Fibroblast of skin of scalp (primary cell): ENCODE measurements around the gene UGT1A7. TPM values are rescaled to one million over a fixed set of nuclear protein-coding genes. Genes with fewer than 3 reads are reported as not detected.
"Not testable (repeated sequence)": the region's sequence is repeated elsewhere in the genome, so short reads cannot be mapped to it uniquely, and the experiment has no call there.

Source experiments
- DNase-seq: peaks from one replicate; pipeline ENCODE4 v3.0.0-alpha.2; 2013
- polyA plus RNA-seq, 2 experiments: library from polyadenylated mRNA; unstranded; fragments of 120-200 nt; gene quantifications; one replicate each; pipeline ENCODE4 v1.2.1, GENCODE V29; 2013; ENCODE audit not compliant: insufficient read length in 2 of 2

Gene UGT1A7
- not detected for polyA plus RNA-seq (2013, experiment 1 of 2; ENCODE audit: insufficient read length)
- polyA plus RNA-seq (2013, experiment 2 of 2; ENCODE audit: insufficient read length) = not detected

- no peak for DNase-seq
Observed at GRCh38 chr2:233681521-233682099, at the start of gene UGT1A7. UGT1A7 (plus strand) TSS chr2:233681901; CDS start chr2:233681938, 37 bp downstream.

GRCh38 chr2:233636306-233636705 lies 45.4 kb upstream of the UGT1A7 start, which contains the start of gene UGT1A10:
UGT1A10 (plus strand) TSS chr2:233636448; CDS start chr2:233636523, 75 bp downstream.
- not testable (repeated sequence) for DNase-seq

GRCh38 chr2:233638836-233639235 lies 42.9 kb upstream of the UGT1A7 start:
- no peak for DNase-seq

- no peak for DNase-seq
Observed at GRCh38 chr2:233639860-233640259, 41.8 kb upstream of the UGT1A7 start.

- no peak for DNase-seq
Observed at GRCh38 chr2:233643128-233643527, 38.6 kb upstream of the UGT1A7 start.

- DNase-seq = not testable (repeated sequence)
Observed at GRCh38 chr2:233646033-233646432, 35.7 kb upstream of the UGT1A7 start.

GRCh38 chr2:233650981-233651380 lies 30.7 kb upstream of the UGT1A7 start:
- no peak for DNase-seq

- DNase-seq = no peak
Observed at GRCh38 chr2:233651430-233651829, 30.3 kb upstream of the UGT1A7 start.

- DNase-seq = no peak
Observed at GRCh38 chr2:233654501-233654900, 27.2 kb upstream of the UGT1A7 start.

GRCh38 chr2:233655043-233655442 lies 26.7 kb upstream of the UGT1A7 start:
- DNase-seq = no peak

GRCh38 chr2:233655943-233656342 lies 25.8 kb upstream of the UGT1A7 start:
- DNase-seq = not testable (repeated sequence)

- DNase-seq = no peak
Observed at GRCh38 chr2:233656443-233656842, 25.3 kb upstream of the UGT1A7 start.

GRCh38 chr2:233658610-233659009 lies 23.1 kb upstream of the UGT1A7 start:
- DNase-seq = no peak

GRCh38 chr2:233663911-233664310 lies 17.8 kb upstream of the UGT1A7 start:
- DNase-seq = no peak

GRCh38 chr2:233668605-233669260 lies 13.0 kb upstream of the UGT1A7 start:
- no peak for DNase-seq

- no peak for DNase-seq
Observed at GRCh38 chr2:233671290-233672161, 10.2 kb upstream of the UGT1A7 start, which contains the start of gene UGT1A9. UGT1A9 (plus strand) TSS chr2:233671898; CDS start chr2:233671935, 37 bp downstream.

GRCh38 chr2:233672886-233673285 lies 8.8 kb upstream of the UGT1A7 start:
- no peak for DNase-seq

- DNase-seq = no peak
Observed at GRCh38 chr2:233673896-233674295, 7.8 kb upstream of the UGT1A7 start.

GRCh38 chr2:233674314-233674713 lies 7.4 kb upstream of the UGT1A7 start:
- no peak for DNase-seq

GRCh38 chr2:233674995-233675394 lies 6.7 kb upstream of the UGT1A7 start:
- no peak for DNase-seq

GRCh38 chr2:233676046-233676445 lies 5.7 kb upstream of the UGT1A7 start:
- DNase-seq = peak; percentile 64

- no peak for DNase-seq
Observed at GRCh38 chr2:233679196-233679595, 2.5 kb upstream of the UGT1A7 start.
